K562 (cell line): ENCODE data around the gene CCDC85A.

ENCODE experiments used
- ARNT ChIP-seq, 2 experiments: fragments of 450-650 bp; IDR thresholded peaks; 2 replicates each; pipeline ENCODE4 v1.6.1; 2016; ENCODE audit warnings: mild to moderate bottlenecking in 1 of 2
- FOXA1 ChIP-seq: fragments of 450-650 bp; IDR thresholded peaks from 2 replicates; pipeline ENCODE4 v1.6.1; 2016; ENCODE audit warnings: mild to moderate bottlenecking, borderline replicate concordance
- POLR2AphosphoS5 ChIP-seq: IDR thresholded peaks from 2 replicates; pipeline ENCODE4 v1.6.1; 2011; ENCODE audit warnings: mild to moderate bottlenecking, low read depth, low read length, moderate library complexity; ENCODE audit not compliant: control insufficient read depth, insufficient read depth
- SETDB1 ChIP-seq: IDR thresholded peaks from one replicate; pipeline ENCODE4 v1.6.1; 2012; ENCODE audit warnings: low read length, control low read depth, inconsistent platforms
- TF ChIP-seq, protein P1 (sequence below): fragments of 450-650 bp; conservative IDR thresholded peaks from 2 replicates; pipeline ENCODE4 v1.6.1; 2016; ENCODE audit warnings: missing genetic modification characterization, low read depth, mild to moderate bottlenecking, control low read depth, missing compliant biosample characterization

- no peak for TF ChIP-seq POLR2AphosphoS5
- TF ChIP-seq, protein P1, sequence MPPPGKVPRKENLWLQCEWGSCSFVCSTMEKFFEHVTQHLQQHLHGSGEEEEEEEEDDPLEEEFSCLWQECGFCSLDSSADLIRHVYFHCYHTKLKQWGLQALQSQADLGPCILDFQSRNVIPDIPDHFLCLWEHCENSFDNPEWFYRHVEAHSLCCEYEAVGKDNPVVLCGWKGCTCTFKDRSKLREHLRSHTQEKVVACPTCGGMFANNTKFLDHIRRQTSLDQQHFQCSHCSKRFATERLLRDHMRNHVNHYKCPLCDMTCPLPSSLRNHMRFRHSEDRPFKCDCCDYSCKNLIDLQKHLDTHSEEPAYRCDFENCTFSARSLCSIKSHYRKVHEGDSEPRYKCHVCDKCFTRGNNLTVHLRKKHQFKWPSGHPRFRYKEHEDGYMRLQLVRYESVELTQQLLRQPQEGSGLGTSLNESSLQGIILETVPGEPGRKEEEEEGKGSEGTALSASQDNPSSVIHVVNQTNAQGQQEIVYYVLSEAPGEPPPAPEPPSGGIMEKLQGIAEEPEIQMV, result no peak
- TF ChIP-seq SETDB1, result no peak
- TF ChIP-seq ARNT (IDR thresholded peaks at IDR 0.05), result no peak
- no peak for TF ChIP-seq FOXA1
Measured at GRCh38 chr2:56267415-56267788, 83.6 kb downstream of the CCDC85A start.
